Measurements from ENCODE around the gene AK9.
"Not testable (repeated sequence)": the region's sequence is repeated elsewhere in the genome, so short reads cannot be mapped to it uniquely, and the experiment has no call there.

The AK9 gene

GRCh38 chr6:109696355-109696754, 5.4 kb upstream of the AK9 start:
- DNase-seq (ENCODE audit: low read depth), result no peak

GRCh38 chr6:109695468-109695867, 4.5 kb upstream of the AK9 start:
- no peak for DNase-seq (ENCODE audit: low read depth)

- DNase-seq (ENCODE audit: low read depth), result no peak
Observed at GRCh38 chr6:109693111-109693510, 2.1 kb upstream of the AK9 start.

- DNase-seq (ENCODE audit: low read depth), result peak; percentile 47
Observed at GRCh38 chr6:109690373-109690736, 647 bp downstream of the AK9 start.

GRCh38 chr6:109687271-109687761, 3.7 kb downstream of the AK9 start:
- no peak for DNase-seq (ENCODE audit: low read depth)

GRCh38 chr6:109686566-109687265, 4.3 kb downstream of the AK9 start:
- no peak for DNase-seq (ENCODE audit: low read depth)

GRCh38 chr6:109678661-109679505, 12.1 kb downstream of the AK9 start:
- not testable (repeated sequence) for DNase-seq (ENCODE audit: low read depth)

GRCh38 chr6:109678240-109678639, 12.8 kb downstream of the AK9 start:
- no peak for DNase-seq (ENCODE audit: low read depth)

- DNase-seq (ENCODE audit: low read depth), result no peak
Observed at GRCh38 chr6:109676724-109677123, 14.3 kb downstream of the AK9 start.

- DNase-seq (ENCODE audit: low read depth), result no peak
Observed at GRCh38 chr6:109672839-109673238, 18.2 kb downstream of the AK9 start.

GRCh38 chr6:109672175-109672574, 18.8 kb downstream of the AK9 start:
- DNase-seq (ENCODE audit: low read depth), result no peak

GRCh38 chr6:109671733-109672132, 19.3 kb downstream of the AK9 start:
- no peak for DNase-seq (ENCODE audit: low read depth)

- no peak for DNase-seq (ENCODE audit: low read depth)
Observed at GRCh38 chr6:109669811-109670210, 21.2 kb downstream of the AK9 start.

GRCh38 chr6:109662192-109662591, 28.8 kb downstream of the AK9 start:
- no peak for DNase-seq (ENCODE audit: low read depth)

- DNase-seq (ENCODE audit: low read depth), result no peak
Observed at GRCh38 chr6:109660526-109661320, 30.3 kb downstream of the AK9 start.

- no peak for DNase-seq (ENCODE audit: low read depth)
Observed at GRCh38 chr6:109655761-109656262, 35.2 kb downstream of the AK9 start.

- DNase-seq (ENCODE audit: low read depth), result no peak
Observed at GRCh38 chr6:109653264-109653663, 37.7 kb downstream of the AK9 start.

- DNase-seq (ENCODE audit: low read depth), result no peak
Observed at GRCh38 chr6:109644131-109644530, 46.9 kb downstream of the AK9 start.

GRCh38 chr6:109632405-109632804, 58.6 kb downstream of the AK9 start:
- no peak for DNase-seq (ENCODE audit: low read depth)

GRCh38 chr6:109631403-109631802, 59.6 kb downstream of the AK9 start:
- DNase-seq (ENCODE audit: low read depth), result no peak

- DNase-seq (ENCODE audit: low read depth), result no peak
Observed at GRCh38 chr6:109628158-109629000, 62.6 kb downstream of the AK9 start.
